ENCODE measurements around the gene SPATA32.
"Not testable (repeated sequence)": the region's sequence is repeated elsewhere in the genome, so short reads cannot be mapped to it uniquely, and the experiment has no call there.

The SPATA32 gene

DNA sequence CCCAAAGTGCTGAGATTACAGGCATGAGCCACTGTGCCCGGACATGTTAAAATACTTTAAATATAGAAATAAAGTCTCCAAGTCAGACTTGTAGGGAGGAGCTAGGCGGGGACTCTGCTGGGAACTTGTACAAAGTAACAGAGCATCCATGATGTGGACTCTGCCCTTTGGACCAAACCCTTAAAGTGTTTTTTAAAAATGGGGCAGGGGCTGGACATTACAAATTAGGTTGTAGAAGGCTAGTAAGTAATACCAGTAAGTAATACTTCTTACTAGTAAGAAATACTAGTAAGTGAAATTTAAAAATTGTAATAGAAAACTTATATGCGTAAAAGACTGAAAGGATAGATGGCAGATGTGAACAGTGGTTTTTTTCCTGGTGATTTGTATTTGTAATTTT, 9.7 kb upstream of the SPATA32 start:
- DNase-seq (ENCODE audit: low read depth in 2 of 2), result no peak

DNA sequence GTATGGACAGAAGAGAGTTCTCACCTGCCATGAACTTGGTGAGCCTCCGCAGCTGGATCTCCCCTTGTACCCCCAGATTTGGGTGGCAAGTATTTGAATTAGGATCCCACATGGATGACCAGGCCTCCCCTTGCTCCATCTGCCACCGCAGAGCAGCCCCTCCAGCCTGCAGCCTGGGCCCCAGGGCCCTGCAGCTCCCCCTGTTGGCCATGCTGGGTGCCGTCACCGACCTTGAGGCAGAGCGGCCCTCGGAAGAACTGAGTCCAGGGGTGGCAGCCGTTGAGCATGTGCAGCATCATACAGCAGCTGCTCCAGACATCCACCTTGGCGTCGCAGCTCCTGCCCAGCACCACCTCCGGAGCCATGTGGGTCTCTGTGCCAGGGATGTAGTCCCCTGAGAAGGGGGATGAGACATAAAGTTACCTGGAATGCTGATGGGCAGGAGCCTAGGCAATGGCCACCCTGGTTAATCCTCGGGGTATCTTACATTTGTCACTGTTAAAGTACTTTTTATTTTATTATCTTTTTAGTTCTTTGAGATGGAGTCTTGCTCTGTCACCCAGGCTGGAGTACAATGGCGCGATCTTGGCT, 9.0 kb upstream of the SPATA32 start:
- DNase-seq (ENCODE audit: low read depth in 2 of 2), result peak in 1 of 2 donors; percentile 39

DNA sequence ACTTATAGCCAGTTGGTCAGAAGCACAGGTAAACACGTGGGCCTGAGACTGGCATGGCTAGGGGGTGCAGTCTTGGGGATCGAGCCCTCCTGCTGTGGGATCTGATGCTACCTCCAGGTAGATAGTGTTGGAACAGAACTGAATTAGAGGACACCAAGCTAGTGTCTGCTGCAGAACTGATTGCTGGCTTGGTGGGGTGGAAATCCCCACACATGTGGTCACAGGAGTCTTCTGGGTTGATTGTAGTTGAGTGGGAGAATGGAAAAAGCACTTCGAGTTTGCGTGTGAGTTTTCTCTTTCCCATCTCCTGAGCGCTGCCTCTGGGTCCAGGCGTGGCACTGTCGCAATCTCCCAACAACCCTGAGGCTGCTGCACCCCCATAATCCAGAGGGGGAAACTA, 8.0 kb upstream of the SPATA32 start:
- DNase-seq (ENCODE audit: low read depth in 2 of 2), result no peak

DNA sequence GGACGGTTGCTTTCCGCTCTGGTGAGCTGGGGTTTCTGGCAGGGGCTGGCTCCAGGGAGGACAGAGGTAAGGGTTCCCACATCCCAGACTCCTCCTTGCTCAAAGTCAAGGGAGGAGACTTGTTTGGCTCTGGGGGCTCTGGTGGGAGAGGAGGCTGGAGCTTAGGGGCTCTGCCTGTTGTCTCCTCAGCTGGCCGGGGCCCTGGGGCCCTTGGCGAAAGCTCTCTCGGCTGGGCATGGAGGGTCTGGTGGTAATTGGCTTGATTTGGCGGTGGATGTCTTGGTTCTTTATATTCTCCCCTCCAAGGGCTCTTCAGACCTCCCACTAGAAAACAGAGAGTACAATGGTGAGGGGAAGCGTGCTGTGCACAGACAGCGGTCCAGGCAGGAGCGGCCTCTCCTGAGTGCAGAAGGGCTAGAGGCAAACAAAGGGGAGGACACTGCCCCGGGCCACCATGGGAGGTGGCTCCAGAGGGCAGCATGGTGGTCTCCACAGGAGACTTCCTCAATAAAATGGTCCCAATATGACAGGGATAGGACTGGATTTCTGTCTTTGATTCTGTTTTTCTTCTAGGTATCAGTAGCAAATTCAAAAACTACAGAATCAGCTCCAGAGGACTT, 5.7 kb upstream of the SPATA32 start:
- no peak for DNase-seq (ENCODE audit: low read depth in 2 of 2)

DNA sequence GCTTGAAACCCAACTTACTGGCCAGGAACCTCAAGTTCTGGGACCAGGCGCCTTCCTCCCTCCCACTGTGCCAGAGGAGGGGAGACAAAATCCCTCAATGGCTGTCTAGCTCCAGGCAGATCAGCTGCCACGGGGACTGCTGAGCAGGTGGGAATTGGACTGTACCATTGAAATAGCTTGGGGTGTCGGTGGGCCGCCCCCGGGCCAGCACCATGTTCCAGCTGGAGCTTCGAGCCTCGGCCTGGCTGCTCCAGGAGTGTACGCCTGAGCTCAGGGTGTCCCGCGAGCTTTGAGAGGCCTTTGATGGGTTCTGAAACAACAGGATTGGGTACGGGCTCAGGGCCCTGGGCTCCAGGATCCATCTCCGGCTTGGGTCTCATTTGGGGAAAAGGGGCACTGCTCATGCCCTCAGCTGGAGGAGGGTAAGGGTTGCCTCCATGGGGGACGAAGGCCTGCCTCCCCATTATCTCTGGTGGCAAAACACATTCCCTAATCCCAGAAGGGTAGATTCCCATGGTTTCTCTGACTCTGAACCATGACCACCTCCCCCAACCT, 4.6 kb upstream of the SPATA32 start:
- DNase-seq (ENCODE audit: low read depth in 2 of 2), result no peak

DNA sequence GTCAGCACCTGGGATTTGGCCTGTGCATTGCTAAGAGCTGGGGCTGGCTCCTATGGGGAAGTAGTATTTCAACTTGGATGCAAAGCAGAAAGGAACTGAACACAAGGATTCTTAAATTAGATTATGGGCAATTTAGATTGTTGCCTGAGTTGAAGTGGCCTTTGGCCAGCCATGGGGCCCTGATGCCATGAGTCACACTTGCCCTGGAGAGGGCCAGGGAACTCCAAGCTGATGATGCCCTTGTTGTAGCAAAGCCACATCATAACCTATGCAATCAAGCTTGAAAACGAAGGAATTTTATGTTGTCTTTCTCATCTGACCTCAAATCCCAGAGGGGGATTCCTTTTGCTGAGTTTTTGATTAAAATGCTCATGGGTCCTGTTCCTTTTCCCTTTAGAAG, 3.9 kb upstream of the SPATA32 start:
- no peak for DNase-seq (ENCODE audit: low read depth in 2 of 2)

DNA sequence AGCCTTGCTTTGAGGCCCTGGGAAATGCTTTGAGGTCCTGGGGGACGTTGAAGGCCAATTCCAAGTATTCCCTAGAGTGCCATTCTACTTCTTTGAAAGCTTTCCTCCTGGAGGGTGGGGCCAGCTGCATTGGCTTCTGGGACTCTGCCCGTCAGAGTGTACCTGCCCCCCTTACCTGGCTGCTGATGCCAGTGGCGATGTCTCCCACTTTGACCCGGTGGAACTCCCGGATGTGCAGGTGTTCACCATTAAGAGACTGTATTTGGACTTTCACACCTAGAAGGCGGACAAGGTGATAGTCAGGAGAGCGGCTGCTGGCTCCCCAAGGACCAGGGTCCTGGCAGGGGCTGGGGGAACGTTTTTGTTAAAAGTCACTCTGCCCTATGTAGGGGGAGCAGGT, 3.1 kb upstream of the SPATA32 start:
- DNase-seq (ENCODE audit: low read depth in 2 of 2), result no peak

DNA sequence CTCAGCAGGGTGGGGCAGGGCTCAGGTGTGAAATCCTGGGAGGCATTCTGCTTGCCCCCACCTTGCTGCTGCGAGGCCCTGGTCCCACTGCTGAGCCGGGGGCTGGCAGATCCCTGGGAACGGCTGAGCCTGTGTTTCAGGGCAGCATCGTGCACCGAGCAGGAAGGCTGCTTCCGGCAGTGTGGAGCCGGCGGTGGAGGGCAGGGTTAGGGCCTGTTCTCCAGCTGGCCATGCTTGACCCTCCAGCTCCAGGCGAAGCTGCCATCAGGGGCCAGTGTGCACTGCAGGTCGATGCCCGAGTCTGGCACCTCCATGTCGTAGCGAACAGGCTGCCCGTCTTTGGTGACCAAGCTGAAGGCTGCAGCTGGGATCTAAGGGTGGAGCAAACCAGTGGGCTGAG, 2.5 kb upstream of the SPATA32 start:
- DNase-seq (ENCODE audit: low read depth in 2 of 2), result no peak

DNA sequence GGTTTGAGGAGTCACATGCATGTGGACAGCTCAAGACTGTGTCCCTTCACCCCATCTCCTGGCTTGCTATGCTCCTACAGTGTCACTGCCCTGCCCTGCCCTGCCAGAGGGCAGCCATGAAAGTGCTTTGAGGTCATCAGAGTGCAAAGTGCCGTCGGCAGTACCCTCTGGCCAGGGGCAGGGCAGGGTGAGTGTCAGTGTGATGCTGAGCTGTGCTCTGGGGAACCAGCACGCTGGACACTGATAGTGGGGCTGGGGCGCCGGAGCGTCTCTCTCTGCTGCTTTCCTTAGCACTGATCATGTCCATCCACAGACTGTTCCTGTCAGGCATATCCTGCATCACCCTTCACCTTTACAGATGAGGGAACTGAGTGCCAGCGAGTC, 1.6 kb upstream of the SPATA32 start:
- no peak for DNase-seq (ENCODE audit: low read depth in 2 of 2)

DNA sequence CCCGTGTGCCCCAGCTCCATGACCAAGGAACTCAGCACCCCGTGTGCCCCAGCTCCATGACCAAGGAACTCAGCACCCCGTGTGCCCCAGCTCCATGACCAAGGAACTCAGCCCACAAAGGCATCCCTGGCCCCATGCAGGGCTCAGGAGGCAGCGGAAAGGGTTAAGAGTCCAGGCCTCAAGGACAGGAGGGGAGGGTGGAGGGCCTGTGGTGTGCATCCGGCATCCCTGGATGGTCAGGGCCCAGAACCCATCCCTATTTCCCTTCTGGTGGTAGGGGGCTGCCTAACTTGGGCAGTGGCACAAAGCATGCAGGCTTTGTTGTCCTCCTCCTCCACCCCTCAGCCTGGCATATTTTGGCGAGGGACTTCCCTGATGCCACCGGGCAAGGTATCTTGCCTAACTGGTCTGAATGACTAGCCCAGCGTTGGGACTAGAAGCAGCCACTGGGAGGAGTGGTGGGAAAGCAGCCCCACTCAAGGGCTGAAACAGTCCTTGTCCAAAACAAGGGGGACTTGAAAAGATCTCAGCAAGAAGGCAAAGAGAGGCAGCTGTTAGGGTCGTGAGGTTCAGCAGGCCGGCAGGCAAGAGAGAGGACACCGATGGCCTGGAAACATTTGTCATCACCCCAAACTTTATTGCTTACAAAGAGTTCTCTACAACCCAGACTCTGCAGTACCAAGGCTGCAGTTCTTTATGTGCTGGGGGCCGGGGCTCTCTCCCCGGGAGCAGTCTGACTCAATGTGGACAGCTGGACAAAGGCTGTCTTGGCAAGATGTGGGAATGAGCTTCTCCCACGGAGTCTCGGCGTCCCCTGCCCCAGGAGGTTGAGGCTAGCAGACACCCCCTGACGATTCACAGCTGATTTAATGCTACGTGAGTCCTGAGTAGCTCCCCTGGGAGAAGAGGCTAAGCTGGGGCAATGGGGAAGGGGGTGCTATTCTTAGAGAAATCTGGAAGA, 902 bp upstream of the SPATA32 start:
- DNase-seq (ENCODE audit: low read depth in 2 of 2), result no peak

DNA sequence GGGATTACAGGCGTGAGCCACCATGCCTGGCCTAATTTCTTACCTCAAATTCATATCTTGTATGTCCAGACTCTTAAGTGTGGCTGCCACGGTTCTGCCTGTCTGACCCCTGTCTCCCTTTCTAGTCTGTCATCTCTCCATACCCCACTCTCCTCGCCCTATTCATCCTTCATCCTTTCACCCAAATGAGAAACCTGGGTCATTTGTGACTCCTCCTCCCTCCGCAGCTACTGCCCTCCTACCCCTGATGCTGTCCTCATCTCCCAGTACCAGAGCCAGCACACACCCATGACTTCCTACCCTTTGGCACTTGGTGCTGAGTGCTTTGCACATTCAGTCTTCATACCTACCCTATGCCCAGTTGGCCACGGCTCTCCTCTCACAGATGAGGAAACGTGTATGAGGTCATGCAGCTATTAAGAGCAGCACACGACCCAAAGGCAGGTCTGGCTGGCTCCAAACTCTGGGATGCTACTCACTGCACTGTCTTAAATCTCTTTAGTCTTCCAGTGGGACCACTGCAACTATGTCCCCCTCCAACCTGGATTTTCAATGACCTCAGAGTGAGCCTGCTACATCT, 1.6 kb downstream of the SPATA32 start:
- DNase-seq (ENCODE audit: low read depth in 2 of 2), result no peak

DNA sequence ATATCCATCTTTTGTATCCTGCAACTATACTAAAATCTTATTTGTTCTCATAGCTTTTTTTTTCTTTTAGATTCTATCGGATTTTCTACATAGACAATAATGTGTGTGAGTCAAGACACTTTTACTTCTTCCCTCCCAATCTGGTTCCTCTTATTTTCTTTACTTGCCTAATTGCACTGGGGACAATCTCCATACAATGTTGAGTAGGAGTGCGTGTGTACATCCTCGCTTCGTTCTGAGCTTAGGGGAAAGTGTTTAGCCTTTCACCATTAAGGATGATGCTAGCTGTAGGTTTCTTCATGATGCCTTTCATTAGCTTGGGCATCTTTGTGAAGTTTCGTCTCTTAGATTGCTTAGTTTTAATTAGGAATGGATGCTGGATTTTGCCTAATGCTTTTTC, 2.9 kb downstream of the SPATA32 start:
- no peak for DNase-seq (ENCODE audit: low read depth in 2 of 2)

DNA sequence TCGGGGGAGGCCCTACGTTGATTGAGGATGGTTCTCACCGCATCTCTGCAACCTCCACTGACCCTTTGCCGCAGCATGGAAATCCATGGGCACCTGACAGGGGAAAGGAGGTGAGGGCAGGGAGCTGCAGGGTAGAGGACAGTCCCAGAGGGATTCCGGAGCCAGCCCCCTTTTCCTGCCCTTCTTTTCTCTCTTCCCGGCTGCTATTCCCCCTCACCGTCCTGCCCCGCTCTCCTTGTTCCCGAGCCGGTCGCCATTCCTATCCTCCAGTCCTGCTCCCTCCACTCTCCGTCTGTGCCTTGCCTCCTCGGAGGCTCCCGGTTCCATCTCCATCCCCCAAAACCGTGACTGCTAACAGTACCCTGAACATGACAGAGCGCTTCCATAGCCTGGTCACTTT, 4.8 kb downstream of the SPATA32 start:
- no peak for DNase-seq (ENCODE audit: low read depth in 2 of 2)

DNA sequence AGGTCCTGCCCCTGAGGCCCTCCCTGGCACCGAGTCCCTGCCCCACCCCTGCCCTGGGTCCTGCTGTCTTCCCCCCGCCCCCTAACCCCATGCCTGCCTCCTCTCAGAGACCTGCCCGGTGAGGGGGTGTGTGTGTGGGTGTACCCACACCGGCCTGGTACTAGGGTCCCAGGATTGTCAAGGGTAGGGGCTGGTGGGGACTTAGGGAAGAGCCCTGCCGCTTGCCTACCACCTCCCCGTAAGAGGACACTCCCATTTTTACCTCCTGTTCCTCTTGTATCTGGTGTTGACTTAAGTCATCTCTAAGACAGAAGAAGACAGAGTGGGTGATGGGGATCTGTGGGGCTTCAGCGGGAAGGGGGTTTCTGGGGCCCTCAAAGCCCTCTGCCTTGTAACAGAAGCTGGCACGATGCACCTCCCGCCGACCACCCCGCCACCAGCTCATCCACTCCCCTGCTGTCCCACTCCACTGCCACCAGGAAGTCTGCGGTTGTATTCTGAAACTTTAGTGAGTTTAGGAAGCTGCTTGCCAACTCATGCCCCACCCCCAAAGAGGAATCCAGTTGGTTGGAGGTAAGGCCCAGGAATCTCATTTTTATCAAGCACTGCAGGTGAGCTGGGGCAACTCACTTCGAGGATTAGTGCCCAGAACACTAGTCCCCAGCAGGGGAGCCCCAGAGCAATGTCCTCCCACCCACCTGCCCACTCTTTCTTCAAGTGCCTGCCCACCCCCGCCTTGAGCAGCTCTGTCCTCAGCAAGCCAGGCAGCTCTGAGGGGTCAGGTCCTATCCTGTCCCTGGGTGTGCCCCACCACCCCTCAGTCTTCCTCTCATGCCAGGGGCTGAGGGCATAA, 5.6 kb downstream of the SPATA32 start:
- DNase-seq (ENCODE audit: low read depth in 2 of 2), result no peak

DNA sequence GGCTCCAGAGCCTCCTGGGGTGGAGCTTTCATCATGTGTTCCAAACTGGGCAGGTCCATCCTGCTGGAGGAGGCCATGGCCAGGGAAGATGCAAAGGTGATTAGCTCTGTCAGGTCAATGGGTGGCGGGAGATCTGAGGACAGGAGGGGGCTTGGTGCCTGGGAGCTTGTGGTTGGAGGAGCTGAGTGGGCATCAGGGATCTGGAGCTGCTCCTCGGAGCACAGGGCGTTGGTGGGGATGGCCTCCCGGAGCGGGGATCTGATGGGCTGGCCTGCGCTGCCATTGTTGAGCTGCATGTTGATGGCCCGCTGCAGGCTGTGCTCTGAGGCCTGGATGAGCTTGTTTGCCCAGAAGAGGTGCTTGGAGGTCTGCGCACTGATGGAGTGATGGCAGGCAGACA, 6.5 kb downstream of the SPATA32 start:
- no peak for DNase-seq (ENCODE audit: low read depth in 2 of 2)

DNA sequence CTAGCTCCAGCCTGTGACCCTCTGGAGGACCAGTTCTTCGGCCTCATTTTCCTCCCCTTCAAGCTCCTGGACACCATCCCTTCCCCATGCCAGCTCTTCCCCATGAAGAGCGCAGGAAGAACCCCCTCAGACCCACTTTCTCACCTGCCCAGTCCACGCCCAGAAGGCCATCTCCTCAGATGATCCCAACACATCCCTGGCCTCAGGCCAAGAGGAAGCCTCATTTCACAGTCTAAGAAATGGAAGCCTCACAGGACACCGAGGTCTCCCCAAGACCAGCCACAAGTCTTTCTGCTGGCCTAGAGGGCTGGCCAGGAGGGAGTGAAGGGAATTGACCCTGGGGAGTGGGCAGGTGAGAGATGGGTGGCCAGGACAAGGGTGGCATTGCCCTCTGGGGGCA, 8.0 kb downstream of the SPATA32 start:
- no peak for DNase-seq (ENCODE audit: low read depth in 2 of 2)

DNA sequence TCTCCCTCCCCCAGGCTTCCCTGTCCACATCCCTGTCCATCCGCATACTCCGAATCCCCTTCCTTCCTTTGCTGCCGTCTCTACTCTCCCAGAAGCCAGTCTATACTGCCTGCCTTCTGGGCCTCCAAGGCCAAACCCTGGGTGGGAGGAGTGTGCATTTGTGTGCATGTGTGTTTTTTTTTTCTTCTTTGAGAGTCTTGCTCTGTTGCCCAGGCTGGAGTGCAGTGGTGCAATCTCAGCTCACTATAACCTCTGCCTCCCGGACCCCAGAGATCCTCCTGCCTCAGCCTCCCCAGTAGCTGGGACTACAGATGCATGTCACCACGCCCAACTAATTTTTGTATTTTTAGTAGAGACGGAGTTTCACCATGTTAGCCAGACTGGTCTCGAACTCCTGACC, 8.7 kb downstream of the SPATA32 start:
- not testable (repeated sequence) for DNase-seq (ENCODE audit: low read depth in 2 of 2)

DNA sequence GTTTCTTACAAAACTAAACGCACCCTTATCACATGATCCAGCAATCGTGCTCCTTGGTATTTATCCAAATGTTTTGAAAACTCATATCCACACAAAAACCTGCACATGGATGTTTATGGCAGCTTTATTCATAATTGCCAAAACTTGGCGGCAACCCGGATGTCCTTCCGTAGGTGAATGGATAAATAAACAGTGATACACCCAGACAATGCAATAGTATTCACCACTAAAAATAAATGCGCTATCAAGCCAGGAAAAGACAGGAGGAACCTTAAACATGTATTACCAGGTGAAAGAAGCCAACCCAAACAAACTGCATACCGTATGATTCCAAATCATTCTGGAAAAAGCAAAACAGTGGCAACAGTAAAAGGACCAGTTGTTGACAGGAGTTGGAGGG, 10.0 kb downstream of the SPATA32 start:
- DNase-seq (ENCODE audit: low read depth in 2 of 2), result no peak

DNA sequence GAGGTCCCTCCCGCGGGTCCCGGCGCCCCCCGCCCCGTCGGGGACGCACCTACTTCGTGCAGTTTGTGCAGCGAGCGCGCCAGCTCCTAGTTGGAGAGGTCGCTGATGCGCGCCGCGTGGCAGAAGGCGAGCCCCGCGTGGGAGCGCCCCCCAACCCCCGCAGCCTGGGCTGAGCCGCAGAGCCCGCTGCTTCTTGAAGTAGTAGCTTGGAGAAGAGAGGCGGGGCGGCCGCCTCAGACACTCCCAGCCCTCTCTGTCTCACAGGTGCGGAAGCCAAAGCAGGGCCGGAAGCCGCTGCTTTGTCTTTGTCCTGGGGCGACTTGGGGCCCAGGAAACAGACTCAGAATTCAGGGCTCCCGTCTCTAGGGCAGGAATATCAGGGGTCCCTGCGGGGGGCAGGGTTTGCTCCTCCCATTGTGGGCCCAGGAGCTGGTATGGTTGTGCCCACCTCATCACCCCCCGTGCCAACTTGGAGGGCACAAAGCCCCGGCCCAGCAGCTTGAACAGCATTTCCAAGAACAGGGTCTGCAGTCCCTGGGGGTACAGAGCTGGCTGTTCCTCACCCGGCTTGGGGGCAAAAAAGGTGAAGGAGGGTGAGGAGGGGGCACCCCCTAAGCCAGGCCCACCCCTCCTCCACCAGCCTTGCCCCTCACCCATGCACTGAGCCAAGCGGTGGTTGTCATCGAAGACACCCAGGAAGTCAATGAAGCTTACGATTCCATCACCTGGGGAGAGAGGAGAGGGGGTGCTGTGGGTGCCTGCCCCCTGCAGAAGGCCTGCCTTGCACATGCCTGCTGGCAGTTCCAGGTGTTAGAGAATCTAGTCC, 13.5 kb downstream of the SPATA32 start:
- DNase-seq (ENCODE audit: low read depth in 2 of 2), result peak; percentile 59 to 65

DNA sequence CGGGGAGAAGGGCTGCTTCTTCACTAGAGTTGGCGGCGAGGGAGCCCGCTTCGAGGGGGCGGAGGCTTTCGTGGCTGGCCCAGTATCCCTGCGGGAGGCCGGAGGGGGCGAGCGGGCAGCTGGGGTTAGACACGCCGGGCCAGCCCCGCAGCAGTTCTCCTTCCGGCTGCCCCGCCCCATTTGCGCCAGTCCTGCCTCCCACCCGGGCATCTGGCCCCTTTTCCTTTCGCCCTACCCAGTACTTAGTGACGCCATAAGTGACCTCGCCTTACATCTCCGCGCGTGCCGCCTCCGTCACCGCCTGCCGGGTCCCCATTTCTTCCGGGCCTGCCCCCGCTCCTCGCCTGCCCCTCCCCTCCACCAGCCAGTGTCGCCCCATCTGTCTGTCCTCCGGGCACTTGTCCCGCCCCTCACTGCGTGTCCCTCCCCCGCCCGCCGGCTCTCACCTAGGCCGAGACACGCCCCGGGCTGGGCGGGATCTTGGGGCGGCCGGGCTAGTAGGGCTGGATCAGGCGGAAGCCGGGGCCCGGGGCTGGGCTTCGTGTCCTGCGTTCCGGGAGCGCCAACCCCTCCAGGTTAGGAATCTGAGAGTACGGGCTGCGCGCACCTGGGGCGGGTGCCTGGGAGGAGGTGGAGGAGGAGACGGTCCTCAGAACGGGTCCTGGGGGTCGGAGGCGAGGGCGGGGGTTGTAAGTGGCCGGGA, 14.3 kb downstream of the SPATA32 start:
- DNase-seq (ENCODE audit: low read depth in 2 of 2), result peak; percentile 93 to 98

Data from activated CD4-positive, alpha-beta T cell treated with anti-CD3 and anti-CD28 coated beads for 24 hours (primary cell).